NCI-H226 (cell line): ENCODE measurements around the gene TINAGL1.

Experiments used
- DNase-seq: peaks from one replicate; pipeline ENCODE4 v3.0.0-alpha.2; 2015

The TINAGL1 gene

DNA sequence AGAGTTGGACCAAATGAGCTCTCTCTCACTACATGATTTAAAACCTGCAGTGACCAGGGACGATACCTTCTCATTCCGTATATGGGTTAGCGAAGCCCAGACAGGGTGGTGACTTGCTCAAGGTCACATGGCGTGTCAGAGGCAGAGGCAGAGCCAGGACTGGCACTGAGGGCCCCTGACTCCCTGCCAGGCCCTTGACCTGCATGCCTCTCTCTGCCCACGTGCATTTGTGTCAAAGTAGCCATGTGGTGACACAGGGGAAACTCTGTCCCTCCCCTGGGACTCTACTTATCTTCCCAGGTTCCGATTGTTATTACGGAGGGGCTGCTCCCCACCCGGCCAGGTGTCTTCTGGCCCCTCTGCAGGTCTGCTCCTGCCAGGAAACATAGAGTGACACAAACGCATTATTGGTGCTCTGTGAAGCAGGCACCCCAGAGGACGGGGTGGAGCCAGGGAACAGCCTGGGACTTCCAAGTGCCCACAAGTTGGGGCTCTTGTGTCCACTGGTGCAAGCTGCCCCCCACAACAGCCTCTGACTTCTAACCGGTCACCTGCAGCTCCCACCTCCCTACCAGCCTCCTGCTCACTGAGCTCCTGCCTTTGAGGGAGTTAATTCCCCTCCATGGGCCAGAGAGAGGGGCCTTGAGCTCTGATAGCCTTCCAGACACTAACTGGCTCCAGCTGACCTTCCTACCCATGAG lies 7.3 kb upstream of the TINAGL1 start:
- DNase-seq: no peak

DNA sequence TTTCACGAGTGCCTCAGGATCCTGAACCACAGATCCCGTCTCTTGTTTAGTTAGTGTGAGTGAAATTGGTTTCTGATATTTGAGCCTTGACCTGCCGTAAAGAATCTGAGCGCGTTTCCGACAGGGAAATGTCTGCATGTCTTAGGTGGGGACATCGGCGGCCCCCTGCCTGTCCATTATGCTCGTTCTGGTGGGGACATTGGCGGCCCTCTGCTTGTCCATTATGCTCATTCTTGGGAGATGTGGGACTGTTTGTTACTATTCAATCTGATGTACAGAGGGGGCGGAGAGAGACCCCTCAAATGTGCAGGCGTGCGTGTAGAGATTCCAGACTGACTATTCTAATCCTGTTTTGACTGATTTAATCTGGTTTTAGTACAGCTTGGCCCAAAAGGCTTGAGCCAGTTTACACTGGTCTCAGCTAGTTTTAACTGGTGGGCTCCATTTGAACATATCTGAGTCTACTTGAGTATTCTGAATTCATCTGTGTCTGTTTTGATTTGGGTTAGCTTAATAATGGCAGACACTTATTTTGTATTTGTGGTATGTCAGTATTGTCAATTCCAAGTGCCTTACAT lies 6.6 kb upstream of the TINAGL1 start:
- no peak for DNase-seq

DNA sequence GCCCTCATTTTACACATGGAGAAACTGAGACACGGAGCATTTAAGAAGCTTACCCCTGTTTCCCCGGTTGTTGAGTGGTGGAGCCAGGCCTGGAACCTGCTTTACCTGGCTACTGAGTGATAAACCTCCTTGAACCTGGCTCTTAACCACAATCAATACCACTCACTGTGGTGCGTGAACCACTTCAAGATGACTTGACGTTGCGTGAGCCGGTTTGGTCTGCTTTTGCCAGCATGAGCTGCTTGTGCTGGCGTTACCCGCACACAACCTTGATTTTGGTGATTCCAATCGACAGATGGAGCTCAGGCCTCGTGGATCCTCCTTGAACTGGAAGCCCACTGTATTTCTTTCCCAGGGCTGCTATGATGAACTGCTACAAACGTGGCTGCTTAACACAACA lies 6.1 kb upstream of the TINAGL1 start:
- no peak for DNase-seq

DNA sequence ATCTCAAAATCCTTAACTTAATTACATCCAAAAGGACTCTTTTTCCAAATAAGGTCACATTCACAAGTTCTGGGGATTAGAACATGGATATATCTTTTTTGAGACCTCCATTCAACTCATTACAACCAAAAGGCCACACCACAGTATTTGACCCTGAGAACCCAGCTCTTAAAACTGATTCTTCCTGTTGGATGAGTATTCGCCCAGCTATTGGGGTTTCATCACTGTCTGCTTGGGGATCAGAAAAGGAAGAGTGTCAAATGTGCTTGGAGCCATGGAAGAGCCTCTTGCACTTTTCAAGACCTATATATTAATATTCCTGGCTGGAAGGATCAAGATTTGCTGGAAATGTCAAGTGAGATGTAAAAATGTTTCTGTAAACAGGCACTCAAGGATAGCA lies 5.4 kb upstream of the TINAGL1 start:
- no peak for DNase-seq

DNA sequence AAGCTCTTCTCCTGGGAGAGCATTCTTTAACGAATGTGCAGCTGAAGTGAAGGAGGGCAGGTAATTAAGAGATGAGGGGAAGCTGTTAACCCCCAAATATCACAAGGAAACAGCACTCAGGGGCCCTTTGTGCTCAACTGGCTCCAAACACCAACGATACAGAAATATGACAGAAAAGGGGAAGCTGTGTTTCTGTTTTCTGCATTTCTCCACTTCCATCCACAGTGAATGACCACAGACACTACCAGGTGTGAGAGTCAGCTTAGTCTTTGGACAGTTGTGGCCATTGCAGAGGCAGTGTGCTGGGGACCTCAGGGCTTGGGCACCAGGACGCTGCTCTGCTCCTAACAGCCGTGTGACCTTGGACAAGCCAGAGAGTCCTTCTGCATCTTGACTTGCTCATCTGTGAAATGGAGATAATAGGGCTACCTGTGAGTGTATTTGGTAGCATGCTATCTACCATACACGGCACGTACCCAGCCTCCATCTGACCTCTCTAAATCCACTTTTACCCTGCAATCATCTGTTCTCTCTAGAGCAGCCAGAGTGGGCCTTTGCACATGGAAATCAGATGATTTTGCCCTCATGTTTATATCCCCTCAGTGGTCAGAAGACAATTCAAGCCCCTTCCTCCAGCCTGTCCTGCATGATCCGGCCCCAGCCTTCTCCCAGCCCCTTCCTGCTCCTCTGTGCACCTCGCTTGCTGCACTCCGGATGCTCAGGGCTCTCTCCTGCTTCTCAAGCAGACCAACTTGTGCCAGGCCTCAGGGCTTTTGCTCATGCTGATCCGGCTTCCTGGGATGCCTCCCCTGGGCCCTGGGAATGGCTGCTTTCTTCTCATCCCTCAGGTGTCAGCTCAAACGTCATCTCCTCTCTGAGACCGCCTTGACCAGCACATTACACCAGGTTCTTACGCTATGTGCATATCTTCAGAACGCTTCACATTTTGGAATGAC lies 4.7 kb upstream of the TINAGL1 start:
- DNase-seq: no peak

DNA sequence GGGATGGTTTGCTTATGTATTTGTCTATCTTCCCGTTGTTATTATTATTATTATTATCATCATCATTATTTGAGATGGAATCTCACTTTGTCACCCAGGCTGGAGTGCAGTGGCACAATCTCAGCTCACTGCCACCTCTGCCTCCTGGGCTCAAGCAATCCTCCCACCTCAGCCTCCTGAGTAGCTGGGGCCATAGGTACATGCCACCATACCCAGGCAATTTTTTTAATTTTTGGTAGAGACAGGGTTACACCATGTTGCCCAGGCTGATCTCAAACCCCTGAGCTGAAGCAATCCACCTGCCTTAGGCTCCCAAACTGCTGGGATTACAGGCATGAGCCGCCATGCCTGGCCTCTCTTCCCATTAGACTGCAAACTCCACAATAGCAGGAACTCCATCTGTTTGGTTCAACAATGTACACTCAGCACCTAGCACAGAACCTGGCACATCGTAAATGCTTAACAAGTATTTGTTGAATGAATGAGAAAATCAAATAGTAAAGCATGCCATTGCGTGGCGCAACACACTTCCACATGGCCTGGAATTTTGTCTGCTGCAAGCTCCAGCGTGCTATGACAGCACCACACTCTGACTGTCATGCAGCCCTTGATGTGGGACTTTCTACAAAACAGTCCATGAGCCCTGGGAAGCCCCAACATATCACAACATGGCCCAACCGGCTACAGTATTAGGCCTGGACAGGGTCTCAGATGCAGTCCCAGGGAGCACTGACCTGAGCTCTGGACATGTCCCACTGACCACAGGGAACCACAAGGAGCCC lies 3.8 kb upstream of the TINAGL1 start:
- DNase-seq: no peak

DNA sequence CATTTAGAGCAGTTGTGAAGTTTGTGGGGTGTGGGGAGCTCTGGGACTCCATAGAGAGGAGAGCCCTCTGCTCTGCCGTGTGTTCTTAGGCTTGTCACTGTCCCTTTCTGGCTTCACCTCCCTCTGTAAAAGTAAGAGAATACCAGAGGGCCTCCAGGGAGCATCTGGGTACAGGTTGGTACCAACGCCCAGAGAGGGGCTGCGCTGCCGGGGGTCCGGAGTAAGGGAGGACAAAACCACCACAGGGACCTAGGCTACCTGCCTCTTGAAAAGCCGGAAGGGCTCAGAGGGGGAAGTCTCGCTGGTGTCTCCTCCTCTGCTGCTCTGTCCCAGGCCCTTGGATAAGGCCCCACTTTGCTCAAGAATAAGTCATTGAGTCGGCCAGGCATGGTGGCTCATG lies 3.1 kb upstream of the TINAGL1 start:
- no peak for DNase-seq

DNA sequence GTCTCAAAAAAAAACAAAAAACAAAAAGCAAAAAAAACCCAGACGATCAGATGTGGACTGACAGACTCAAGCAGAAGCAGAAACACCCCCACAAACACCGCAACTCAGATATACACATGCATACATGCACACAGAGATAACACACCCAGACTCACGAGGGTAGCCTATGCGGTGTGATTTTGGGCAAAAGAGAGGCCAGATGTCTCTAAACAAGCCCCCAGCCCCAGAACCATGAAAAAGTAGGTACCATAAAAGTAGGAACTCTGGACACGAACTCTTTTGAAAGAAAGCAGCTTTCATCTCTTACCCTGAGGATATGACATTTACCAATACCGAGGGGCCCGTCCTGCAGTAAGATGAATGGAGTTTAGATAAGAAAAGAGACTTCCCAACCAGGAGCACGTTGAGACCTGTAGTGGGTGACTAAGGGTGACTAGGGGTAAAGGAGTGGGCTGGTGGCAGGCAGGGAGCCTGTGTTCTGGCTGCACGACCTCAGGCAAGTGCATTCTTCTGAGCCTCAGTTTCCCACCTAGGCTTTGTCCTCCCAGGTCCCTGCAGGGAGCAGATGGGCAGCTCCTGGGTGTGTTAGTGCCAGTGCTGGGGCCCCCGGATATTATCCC lies 1.5 kb upstream of the TINAGL1 start:
- DNase-seq: no peak

DNA sequence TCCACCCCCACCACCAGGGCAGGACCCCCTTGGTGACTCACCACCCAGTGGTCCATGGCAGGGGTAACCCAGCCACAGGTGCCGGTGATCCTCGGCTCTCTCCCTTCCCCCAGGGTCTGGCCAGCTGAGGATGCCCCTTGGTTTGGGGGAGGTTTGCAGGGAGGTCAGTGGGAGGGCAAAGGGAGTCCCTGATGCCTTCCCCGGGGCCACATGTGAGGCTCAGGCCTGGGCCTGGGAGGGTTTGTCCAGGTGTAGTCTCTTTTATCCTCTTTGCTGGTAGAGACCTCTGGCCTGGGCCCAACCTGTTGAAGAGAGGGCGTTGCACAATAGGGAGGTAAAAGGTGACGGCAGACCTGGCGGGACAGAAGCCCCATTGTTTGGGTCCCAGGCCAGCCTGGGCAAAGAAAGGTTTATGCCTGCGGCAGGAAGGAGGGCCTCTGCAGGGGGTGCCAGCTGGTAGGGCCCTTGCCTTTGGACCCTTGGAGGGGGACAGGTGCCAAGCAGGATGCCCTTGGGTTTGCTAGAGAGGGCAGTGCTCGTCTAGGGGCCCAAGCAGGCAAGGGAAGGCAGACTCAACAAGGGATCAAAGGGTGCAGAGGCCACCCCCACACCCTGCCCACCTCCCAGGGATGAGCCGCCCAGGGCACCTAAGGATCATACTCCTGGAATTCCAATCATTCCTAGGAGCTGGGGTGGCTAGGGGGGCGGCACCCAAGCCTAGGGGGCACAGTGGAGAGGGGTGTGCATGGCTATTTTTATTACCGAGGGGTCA lies 760 bp upstream of the TINAGL1 start:
- DNase-seq: peak; percentile 79

DNA sequence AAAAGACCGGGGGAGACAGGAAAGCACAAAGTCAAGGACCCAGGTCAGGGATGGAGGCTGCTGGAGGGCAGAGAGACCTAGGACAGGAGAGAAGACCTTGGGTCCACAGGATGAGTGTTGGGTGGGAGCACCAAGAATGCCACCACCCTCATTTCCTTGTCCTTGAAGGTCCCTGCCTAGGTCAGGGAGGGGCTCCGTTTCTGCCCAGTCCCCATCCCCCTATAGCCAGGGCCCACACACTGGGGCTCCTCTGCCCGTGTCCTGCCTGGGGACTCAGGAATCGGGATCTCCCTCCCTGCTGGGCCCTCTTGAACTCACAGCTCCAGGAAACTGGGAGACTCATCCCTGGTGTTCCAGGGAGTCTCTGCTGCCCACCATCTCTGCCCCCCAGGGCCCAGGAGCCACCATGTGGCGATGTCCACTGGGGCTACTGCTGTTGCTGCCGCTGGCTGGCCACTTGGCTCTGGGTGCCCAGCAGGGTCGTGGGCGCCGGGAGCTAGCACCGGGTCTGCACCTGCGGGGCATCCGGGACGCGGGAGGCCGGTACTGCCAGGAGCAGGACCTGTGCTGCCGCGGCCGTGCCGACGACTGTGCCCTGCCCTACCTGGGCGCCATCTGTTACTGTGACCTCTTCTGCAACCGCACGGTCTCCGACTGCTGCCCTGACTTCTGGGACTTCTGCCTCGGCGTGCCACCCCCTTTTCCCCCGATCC lies 584 bp downstream of the TINAGL1 start:
- no peak for DNase-seq

DNA sequence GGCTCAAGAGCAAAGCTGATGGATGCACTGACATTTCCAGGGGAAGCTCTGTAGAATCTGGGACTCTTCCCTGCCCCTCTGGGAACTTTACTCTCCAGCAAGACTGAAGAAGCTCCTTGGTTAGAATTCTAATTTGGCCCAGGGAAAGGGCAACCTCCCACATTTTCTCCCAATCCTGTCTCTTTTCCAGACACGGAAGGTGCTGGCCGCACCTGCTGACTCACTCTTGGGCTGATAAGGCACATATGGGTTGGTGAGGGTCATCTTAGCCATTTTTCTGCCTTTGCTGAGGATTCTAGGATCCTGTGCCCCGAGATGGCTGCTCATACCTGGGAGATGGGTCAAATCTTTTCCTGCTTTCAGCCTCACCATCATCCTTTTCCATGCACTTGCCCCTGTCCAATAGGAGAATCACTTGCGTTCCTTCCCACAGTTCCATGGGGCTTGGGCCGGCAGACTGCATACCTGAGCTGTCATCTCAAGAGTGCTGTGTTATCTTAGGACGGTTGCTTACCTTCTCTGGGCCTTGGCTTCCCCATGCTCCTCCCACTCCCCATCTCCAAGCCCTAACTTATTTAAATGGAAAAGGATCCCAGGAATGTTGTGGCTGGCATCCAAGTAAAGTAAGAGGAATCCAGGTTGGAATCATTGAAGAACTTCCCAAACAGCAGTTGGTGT lies 1.3 kb downstream of the TINAGL1 start:
- peak; percentile 89 for DNase-seq

DNA sequence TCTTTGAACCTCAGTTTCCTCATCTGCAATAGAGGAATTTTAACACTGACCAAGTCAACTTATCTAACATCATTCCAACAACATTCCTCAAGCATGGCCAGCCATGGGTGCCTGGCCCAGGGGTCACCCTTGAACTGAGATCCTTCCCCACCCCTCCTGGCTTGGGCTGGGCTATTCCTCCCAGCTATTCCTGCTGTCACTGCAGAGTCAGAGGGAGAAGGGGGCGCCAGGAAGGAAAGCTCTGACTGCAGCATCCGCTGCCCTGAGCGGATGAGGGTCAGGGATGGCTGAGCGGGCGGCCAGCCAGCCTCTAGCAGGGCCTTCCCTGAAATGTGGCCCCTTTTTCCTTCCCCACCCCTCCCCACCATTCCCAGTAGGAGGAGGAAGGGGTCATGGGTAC lies 3.1 kb downstream of the TINAGL1 start:
- DNase-seq: no peak

DNA sequence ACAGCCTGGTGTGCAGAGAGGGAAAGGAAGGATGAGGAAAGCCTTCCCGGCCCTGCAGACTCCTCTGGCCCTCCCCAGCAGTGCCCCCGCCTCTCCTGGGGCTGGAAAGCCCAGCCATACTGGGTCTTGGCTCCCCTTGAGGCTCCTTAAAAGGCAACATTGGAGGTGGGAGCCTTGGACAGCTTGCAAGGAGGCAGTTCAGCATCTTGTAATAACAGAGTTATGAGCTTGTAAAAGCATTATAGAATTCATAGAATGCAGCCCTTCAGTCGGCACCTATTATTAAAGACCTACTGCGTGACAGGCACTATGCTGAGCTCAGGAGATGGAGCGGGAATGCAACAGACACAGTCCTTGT lies 4.2 kb downstream of the TINAGL1 start:
- no peak for DNase-seq

DNA sequence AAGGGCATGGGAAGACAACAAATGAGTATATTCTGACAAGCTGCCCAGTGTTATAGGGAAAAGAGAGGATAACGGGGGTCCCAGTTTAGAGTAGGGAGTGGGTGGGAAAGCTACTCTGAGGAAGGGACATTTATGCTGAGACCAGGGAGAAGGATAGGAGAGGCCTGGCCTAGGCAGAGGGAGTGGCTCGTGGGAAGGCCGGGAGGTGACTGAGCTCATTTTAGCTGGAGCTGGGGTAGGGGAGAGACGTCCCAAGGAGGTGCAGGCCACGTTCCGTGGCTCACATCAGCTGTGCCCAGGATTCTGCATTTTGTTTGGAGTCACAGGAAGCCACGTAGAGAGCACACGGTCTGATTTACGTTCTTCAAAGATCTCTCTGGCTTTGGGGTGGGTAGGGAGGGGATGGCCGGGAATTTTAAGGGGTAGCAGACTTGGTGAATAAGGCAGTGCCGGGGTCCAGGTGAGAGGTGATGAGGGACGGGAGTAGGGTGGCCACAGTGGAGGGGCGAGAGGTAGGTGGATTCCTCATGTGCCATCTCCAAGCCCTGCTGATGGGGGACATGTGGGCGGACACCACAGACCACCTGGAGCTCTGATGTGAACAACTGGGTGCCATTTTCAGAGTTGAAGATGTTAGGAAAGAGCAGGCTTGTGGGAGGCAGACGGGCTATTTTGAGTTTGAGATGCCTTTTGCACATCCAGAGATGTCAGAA lies 4.7 kb downstream of the TINAGL1 start:
- no peak for DNase-seq

DNA sequence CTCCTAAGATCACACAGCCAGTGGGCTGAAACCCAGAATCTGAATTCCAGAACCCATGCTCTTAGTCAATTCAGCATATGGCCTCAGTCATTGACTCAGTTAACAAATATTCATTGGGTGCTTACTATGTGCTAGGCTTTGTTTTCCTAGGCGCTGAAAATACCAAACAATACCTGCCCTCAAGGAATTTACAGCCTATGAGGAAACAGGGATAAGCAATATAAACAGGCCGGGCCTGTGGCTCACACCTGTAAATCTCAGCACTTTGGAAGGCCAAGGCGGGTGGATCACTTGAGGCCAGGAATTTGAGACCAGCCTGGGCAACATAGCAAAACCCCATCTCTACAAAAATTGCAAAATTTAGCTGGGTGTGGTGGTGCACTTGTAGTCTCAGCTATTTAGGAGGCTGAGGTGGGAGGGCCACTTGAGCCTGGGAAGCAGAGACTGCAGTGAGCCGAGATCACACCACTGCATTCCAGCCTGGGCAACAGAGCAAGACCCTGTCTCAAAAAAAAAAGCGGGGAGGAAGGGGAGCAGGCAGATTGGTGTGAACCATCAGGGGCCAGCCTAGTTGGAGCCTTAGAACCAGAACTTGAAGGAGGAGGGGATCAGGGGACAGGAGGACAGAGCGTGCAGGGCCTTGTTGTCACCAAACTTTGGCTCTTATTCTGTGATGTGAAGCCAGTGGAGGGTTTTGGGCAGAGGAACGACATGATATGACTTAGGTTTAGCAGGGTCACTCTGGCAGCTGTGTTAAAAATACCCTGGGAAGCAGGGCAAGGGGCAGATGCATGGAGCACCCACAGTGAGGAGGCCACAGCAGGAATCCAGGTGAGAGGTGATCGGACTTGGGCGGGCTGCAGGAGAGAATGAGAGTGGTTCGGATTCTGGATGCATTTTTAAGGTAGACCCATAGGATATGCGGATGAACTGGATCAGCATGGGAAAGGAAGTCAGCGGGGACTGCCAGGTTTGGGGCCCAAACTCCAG lies 5.8 kb downstream of the TINAGL1 start:
- DNase-seq: no peak

DNA sequence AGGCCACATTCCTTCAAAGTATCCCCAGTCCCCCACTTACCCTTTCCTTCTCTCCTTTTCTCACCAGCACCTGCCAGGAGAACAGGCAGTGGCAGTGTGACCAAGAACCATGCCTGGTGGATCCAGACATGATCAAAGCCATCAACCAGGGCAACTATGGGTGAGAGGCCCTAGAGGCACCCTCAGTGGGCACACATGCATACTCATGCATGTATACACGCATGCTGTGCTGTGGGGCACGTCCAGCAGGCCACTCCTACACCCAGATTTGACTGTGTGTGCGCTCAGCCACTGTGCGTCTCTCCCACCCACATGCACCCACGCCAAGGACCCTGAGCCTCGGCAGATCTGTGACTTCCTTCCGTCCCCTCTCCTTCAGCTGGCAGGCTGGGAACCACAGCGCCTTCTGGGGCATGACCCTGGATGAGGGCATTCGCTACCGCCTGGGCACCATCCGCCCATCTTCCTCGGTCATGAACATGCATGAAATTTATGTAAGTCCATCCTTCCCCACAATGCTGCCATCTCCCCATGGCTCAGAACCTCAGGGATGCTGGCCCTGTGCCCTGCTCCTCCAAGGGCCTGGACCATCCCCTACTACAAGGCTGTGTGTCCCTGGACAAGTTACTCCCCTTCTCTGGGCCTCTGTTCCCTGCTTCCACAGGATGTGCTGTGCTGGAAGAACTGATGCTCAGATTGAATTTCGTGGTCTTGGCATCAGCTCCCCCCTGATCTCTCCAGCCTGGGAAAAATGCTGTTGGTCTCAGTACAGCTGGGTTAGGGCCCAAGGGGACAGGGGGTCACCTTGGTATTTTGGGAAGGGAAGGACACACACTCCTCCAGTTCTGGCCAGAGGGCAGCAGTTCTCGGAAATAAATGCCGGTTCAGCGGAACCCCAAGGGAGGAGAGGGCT lies 7.0 kb downstream of the TINAGL1 start:
- DNase-seq: no peak
